Testis (tissue), 3 donors: ENCODE measurements around the gene RDM1. TPM values are rescaled to one million over a fixed set of nuclear protein-coding genes. Genes with fewer than 3 reads are reported as not detected.

Experiments
- DNase-seq: peaks from one replicate; pipeline ENCODE4 v3.0.0-alpha.2; 2019
- H3K27ac ChIP-seq, 2 donors: fragments of 200-600 bp; sonication (generic); one replicate each; pipeline ENCODE4 v1.5.1; 2019
- H3K27me3 ChIP-seq: fragments of 200-600 bp; sonication (generic); one replicate; pipeline ENCODE4 v1.5.1; 2019
- H3K36me3 ChIP-seq: fragments of 200-600 bp; sonication (generic); one replicate; pipeline ENCODE4 v1.5.1; 2017; ENCODE audit warnings: low read depth; ENCODE audit errors: missing control alignments
- H3K4me1 ChIP-seq: fragments of 200-600 bp; sonication (generic); one replicate; pipeline ENCODE4 v1.5.1; 2019
- H3K4me3 ChIP-seq, 2 donors: fragments of 200-600 bp; sonication (generic); one replicate each; pipeline ENCODE4 v1.5.1; 2017 to 2019
- H3K9me3 ChIP-seq: fragments of 200-600 bp; sonication (generic); one replicate; pipeline ENCODE4 v1.5.1; 2017
- POLR2A ChIP-seq: fragments of 450-650 bp; IDR thresholded peaks from one replicate; pipeline ENCODE4 v1.6.1; 2017; ENCODE audit warnings: antibody characterized with exemption, mild to moderate bottlenecking, moderate library complexity
- WGBS, 2 donors: methylation state at CpG; one replicate each; pipeline ENCODE4 v1.1.5; 2018; 5-methylcytosine and 5-hydroxymethylcytosine counted together
- intact Hi-C: fragments of 100-400 bp; cut with DNase I; formaldehyde crosslinking; loops from one replicate; pipeline ENCODE4 v1.15.1; 2023; ENCODE audit warnings: low total_unique reads
- polyA plus RNA-seq: library from polyadenylated mRNA; stranded (reverse); fragments of 350-450 nt; fragmentation: Illumina TruSeq; extraction: RNeasy Lipid Tissue Mini Kit (QIAGEN cat#74804); gene quantifications from one replicate; pipeline ENCODE4 v1.2.3, GENCODE V29; 2014; ENCODE audit warnings: low read depth, low replicate concordance; ENCODE audit not compliant: insufficient read depth
- total RNA-seq, 2 donors: library from RNA; depleted of rRNA; stranded (reverse); fragments of >200 nt; gene quantifications; one replicate each; pipeline ENCODE4 v1.2.3, GENCODE V29; 2016
- TF ChIP-seq, protein P1 (sequence below), 3 experiments: fragments of 450-650 bp in 2 of 3; fragments of 200-600 bp in 1 of 3; sonication (generic) in 1 of 3; IDR thresholded peaks; one replicate each; pipeline ENCODE4 v1.5.1; 2016 to 2019; ENCODE audit warnings: antibody characterized with exemption in 3 of 3, mild to moderate bottlenecking in 2 of 3, moderate library complexity in 1 of 3

RDM1 gene
- total and polyA plus RNA-seq, 3 donors from 2014 or later = 9.6 to 19.3 (median 18.6) TPM

DNA sequence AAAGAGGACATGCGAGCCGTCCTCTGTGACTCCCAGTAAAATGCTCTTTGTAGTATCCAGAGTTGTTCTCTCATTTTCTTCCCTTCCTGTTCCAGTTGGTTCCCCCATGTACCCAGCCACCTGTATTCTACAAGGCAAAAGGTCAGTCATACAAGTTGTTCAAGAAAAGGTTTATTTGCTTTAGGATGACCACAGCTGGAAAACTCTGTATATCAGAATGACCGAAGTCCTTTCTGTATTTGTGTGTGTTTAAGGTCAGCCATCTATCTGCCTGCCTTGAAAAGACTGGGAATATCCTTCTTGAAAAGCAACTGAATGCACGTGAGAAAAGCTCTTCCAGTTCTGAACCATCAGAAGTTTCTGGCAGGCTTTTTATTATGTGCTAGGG lies 42.4 kb upstream of the RDM1 start:
- no peaks in the 10 kb centered on the region for H3K9me3 ChIP-seq
- H3K27me3 ChIP-seq = no peaks in the 10 kb centered on the region
- H3K27ac ChIP-seq = no peak overlapping the region
- H3K36me3 ChIP-seq = no peaks in the 10 kb centered on the region
- no peak overlapping the region for H3K4me3 ChIP-seq
- no peak for DNase-seq
- TF ChIP-seq, protein P1, sequence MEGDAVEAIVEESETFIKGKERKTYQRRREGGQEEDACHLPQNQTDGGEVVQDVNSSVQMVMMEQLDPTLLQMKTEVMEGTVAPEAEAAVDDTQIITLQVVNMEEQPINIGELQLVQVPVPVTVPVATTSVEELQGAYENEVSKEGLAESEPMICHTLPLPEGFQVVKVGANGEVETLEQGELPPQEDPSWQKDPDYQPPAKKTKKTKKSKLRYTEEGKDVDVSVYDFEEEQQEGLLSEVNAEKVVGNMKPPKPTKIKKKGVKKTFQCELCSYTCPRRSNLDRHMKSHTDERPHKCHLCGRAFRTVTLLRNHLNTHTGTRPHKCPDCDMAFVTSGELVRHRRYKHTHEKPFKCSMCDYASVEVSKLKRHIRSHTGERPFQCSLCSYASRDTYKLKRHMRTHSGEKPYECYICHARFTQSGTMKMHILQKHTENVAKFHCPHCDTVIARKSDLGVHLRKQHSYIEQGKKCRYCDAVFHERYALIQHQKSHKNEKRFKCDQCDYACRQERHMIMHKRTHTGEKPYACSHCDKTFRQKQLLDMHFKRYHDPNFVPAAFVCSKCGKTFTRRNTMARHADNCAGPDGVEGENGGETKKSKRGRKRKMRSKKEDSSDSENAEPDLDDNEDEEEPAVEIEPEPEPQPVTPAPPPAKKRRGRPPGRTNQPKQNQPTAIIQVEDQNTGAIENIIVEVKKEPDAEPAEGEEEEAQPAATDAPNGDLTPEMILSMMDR (IDR thresholded peaks at IDR 0.05) = no peak
- TF ChIP-seq POLR2A = no peak
- no peaks in the 10 kb centered on the region for H3K4me1 ChIP-seq
- intact Hi-C loops = no loop called here
- WGBS, 2 donors = 82 to 88% methylated on average over 4 of the region's 4 CpGs

DNA sequence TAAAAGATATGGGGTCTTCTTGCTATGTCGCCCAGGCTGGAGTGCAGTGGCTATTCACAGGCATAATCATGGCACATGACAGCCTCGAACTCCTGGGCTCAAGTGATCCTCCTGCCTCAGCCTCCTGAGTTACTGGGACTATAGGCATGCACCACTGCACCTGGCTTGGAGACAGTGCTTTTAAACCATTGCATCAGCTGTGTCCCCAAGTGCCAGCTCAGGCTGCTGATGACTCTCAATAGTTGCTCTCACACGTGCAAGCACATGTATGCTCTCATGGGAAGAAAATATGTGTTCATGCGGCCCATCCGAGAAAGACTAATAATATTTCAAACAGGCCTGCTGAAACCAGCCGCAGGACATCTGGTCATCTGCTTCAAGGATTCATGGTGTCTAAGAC lies 42.0 kb upstream of the RDM1 start:
- intact Hi-C loops = no loop called here
- Histone ChIP-seq H3K4me1 (no peaks in the 10 kb centered on the region), H3K27ac (no peak overlapping the region)

GRCh38 chr17:35972066-35972465 lies 41.5 kb upstream of the RDM1 start:
- Histone ChIP-seq H3K4me3 (no peak overlapping the region), H3K27me3 (no peaks in the 10 kb centered on the region), H3K27ac (no peak overlapping the region), H3K9me3 (no peaks in the 10 kb centered on the region), H3K4me1 (no peaks in the 10 kb centered on the region), H3K36me3 (no peaks in the 10 kb centered on the region)
- no peak for TF ChIP-seq POLR2A
- TF ChIP-seq, protein P1 (IDR thresholded peaks at IDR 0.05) = no peak
- no peak for DNase-seq
- intact Hi-C loops = no loop called here
- WGBS, 2 donors = 59 to 76% methylated on average over 1 of the region's 1 CpG

More for the DNA sequence above, 42.0 kb upstream of the RDM1 start:
- Histone ChIP-seq H3K4me3 (no peak overlapping the region), H3K27me3 (no peaks in the 10 kb centered on the region), H3K36me3 (no peaks in the 10 kb centered on the region), H3K9me3 (no peaks in the 10 kb centered on the region)
- no peak for TF ChIP-seq POLR2A
- TF ChIP-seq, protein P1 (IDR thresholded peaks at IDR 0.05) = no peak
- 86 to 96% methylated on average over 6 of the region's 6 CpGs for WGBS, 2 donors
- no peak for DNase-seq

DNA sequence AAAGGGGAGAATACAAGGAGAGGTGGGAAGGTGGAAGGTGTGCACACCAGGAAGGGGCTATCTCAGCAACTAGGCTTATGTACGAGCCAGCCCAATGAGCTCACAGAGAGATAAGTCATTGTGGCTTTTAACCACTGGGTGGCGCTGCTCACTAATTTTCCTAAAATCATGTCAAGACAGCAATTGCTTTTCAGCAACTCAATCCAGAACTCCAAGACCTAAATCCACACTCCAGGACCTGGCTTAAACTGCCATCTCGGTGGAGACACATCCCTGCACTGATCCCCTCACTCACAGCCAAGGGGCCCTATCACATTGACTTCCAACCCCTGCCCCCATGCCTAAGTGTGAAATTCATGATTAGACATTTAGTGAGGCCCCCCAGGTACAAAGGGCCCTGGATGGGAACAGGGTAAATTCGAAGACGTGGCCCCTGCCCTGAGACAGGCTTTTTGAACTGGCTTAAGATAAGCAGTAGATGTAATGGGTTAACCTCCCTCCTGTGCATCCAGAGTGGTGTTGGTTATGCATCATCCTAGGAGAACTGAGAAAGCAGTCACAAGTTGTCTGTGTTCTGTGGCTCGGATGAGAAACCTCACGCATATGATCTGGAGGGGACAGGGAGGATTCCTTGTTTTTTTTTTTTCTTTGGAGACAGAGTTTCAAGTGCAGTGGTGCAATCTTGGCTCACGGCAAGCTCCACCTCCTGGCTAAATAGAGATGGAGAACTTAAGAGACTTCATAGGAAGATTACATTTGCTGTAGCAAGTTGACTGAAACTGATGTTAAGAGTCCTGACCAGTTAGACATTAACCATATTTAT lies 39.2 kb upstream of the RDM1 start:
- H3K27me3 ChIP-seq = no peaks in the 10 kb centered on the region
- WGBS, 2 donors = 47% methylated on average over 8 of the region's 8 CpGs
- H3K36me3 ChIP-seq = no peaks in the 10 kb centered on the region
- TF ChIP-seq, protein P1 (IDR thresholded peaks at IDR 0.05) = peak; percentile 67 to 88 (median 81)
- no peak for TF ChIP-seq POLR2A
- H3K27ac ChIP-seq = no peak overlapping the region
- no peak overlapping the region for H3K4me3 ChIP-seq
- DNase-seq = peak; percentile 92
- intact Hi-C loops = no loop called here
- no peaks in the 10 kb centered on the region for H3K9me3 ChIP-seq
- no peaks in the 10 kb centered on the region for H3K4me1 ChIP-seq
